Measurements from ENCODE around the gene FBXL7. TPM values are rescaled to one million over a fixed set of nuclear protein-coding genes. Genes with fewer than 3 reads are reported as not detected.
A peak's percentile ranks its signal among the peaks of the same experiment; 100 is the strongest.

The FBXL7 gene
- total RNA-seq, 1 donor from 2014 or later, result 70.7 TPM

- Mint-ChIP-seq H3K4me1 (peaks cover 53% of the 10 kb centered on the region), H3K9me3 (peaks cover 17% of the 10 kb centered on the region), H3K27ac (no peak overlapping the region), H3K4me3 (no peak overlapping the region), H3K27me3 (ENCODE audit: low read depth) (no peaks in the 10 kb centered on the region), H3K36me3 (peaks cover 14% of the 10 kb centered on the region)
- DNase-seq (ENCODE audit: low spot score in 2 of 2, unreplicated experiment in 2 of 2), result no peak
- TF ChIP-seq, protein P1, sequence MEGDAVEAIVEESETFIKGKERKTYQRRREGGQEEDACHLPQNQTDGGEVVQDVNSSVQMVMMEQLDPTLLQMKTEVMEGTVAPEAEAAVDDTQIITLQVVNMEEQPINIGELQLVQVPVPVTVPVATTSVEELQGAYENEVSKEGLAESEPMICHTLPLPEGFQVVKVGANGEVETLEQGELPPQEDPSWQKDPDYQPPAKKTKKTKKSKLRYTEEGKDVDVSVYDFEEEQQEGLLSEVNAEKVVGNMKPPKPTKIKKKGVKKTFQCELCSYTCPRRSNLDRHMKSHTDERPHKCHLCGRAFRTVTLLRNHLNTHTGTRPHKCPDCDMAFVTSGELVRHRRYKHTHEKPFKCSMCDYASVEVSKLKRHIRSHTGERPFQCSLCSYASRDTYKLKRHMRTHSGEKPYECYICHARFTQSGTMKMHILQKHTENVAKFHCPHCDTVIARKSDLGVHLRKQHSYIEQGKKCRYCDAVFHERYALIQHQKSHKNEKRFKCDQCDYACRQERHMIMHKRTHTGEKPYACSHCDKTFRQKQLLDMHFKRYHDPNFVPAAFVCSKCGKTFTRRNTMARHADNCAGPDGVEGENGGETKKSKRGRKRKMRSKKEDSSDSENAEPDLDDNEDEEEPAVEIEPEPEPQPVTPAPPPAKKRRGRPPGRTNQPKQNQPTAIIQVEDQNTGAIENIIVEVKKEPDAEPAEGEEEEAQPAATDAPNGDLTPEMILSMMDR (IDR thresholded peaks at IDR 0.05; ENCODE audit: unreplicated experiment), result no peak
Observed at GRCh38 chr5:15715535-15715934, 215.6 kb downstream of the FBXL7 start.

- H3K27me3 Mint-ChIP-seq (ENCODE audit: low read depth), result no peaks in the 10 kb centered on the region
- H3K4me3 Mint-ChIP-seq, result no peak overlapping the region
- peak overlapping the region; percentile 7 for H3K27ac Mint-ChIP-seq
- TF ChIP-seq, protein P1 (IDR thresholded peaks at IDR 0.05; ENCODE audit: unreplicated experiment), result no peak
- DNase-seq (ENCODE audit: low spot score in 2 of 2, unreplicated experiment in 2 of 2), result no peak
- H3K4me1 Mint-ChIP-seq, result peaks cover 53% of the 10 kb centered on the region
- peaks cover 15% of the 10 kb centered on the region for H3K9me3 Mint-ChIP-seq
- peaks cover 10% of the 10 kb centered on the region for H3K36me3 Mint-ChIP-seq
Observed at GRCh38 chr5:15715967-15716366, 216.0 kb downstream of the FBXL7 start.

- peaks cover 55% of the 10 kb centered on the region for H3K4me1 Mint-ChIP-seq
- TF ChIP-seq, protein P1 (IDR thresholded peaks at IDR 0.05; ENCODE audit: unreplicated experiment), result no peak
- H3K27ac Mint-ChIP-seq, result peak overlapping the region; percentile 41
- H3K9me3 Mint-ChIP-seq, result peaks cover 10% of the 10 kb centered on the region
- no peak overlapping the region for H3K4me3 Mint-ChIP-seq
- no peaks in the 10 kb centered on the region for H3K27me3 Mint-ChIP-seq (ENCODE audit: low read depth)
- H3K36me3 Mint-ChIP-seq, result peaks cover 5% of the 10 kb centered on the region
- no peak for DNase-seq (ENCODE audit: low spot score in 2 of 2, unreplicated experiment in 2 of 2)
Observed at GRCh38 chr5:15717001-15717400, 217.0 kb downstream of the FBXL7 start.

DNA sequence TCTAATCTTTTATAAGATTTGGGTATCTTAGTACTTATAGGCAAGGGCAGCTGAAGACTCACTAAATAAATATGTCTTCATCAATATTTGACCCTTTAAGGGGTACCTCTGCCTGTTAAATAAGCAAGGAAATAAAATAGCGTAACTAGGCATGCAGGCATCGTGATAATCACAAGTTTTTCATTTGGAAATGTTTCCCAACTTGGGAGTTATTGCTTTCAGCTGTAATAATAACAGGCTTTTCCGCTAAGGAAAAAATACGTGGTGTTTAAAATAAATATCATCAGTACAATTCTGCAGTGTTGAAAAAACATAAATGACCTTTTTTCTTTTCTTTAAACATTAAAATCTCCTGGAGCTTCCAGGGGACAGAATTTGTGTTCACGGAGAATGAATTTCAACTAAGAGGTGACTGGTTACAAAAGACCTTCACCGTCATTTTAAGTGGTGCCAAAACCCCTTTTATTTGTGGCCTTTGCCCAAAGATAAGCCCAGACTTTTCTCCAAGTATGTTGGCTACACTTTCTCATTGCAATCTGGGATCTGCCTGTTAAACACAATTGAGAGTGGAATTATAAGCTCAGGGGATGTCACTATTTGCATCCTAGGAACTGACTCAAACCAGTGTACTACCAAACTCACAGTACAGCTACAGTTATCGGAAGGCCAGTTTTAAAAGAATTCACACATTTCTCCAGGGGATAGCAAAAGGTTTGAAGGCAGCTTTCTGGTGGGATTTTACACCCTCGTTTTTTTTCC, 218.6 kb downstream of the FBXL7 start:
- Mint-ChIP-seq H3K4me3 (no peak overlapping the region), H3K4me1 (peaks cover 55% of the 10 kb centered on the region), H3K27ac (peak overlapping the region; percentile 22), H3K36me3 (no peaks in the 10 kb centered on the region), H3K9me3 (peaks cover 7% of the 10 kb centered on the region), H3K27me3 (ENCODE audit: low read depth) (no peaks in the 10 kb centered on the region)
- DNase-seq (ENCODE audit: low spot score in 2 of 2, unreplicated experiment in 2 of 2), result no peak
- TF ChIP-seq, protein P1 (IDR thresholded peaks at IDR 0.05; ENCODE audit: unreplicated experiment), result no peak

DNA sequence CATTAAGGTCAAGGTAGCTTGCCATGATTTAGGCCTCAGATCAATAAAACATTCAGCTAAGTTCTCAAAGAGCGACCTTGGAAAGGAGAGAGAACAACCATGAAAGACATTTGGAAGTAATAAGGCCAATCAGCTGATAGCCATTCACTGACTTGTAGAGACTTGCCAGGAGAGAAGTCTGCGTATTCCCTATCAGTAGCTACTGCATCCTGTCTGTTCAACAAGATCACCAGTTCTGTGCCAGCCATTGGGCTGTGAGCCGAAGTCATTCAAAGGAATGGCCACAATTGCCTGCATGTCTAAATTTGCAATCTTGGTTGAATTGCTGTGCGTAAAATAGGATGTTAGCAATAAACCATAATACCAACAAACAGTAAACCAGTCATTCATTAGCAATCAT, 219.8 kb downstream of the FBXL7 start:
- TF ChIP-seq, protein P1 (IDR thresholded peaks at IDR 0.05; ENCODE audit: unreplicated experiment), result no peak
- peaks cover 2% of the 10 kb centered on the region for H3K36me3 Mint-ChIP-seq
- H3K4me1 Mint-ChIP-seq, result peaks cover 54% of the 10 kb centered on the region
- H3K9me3 Mint-ChIP-seq, result peaks cover 1% of the 10 kb centered on the region
- no peak for DNase-seq (ENCODE audit: low spot score in 2 of 2, unreplicated experiment in 2 of 2)
- H3K27me3 Mint-ChIP-seq (ENCODE audit: low read depth), result no peaks in the 10 kb centered on the region
- H3K27ac Mint-ChIP-seq, result peak overlapping the region; percentile 22
- no peak overlapping the region for H3K4me3 Mint-ChIP-seq

Data from mesothelial cell of epicardium (in vitro differentiated cells).